ENCODE measurements around the gene CDKAL1.
A peak's percentile ranks its signal among the peaks of the same experiment; 100 is the strongest.

CDKAL1 gene

DNA sequence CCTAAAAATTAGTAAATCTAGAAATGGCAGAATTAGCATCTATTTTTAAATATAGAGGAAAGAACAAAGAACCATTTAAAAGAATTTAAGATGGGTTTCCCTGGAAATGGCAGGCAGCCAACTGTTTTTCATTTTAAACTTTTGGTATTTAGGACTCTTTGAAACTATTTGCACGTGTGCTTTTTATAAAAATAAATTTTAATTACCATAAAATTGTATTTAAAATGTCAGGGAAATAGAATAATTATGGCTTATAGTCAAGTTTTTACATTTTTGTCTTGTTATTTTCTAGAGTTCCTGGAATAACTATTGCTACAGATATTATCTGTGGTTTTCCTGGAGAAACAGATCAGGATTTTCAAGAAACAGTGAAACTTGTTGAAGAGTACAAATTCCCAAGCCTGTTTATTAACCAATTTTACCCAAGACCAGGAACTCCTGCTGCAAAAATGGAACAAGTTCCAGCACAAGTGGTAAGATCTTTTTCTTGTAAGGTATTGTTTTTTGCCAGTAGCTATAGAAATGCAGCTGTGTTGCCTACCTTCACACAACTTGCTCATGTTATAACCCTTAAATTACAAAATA lies 530.6 kb downstream of the CDKAL1 start:
- TF ChIP-seq GATA3 (IDR thresholded peaks at IDR 0.05; ENCODE audit: low read depth, low read length) (no peak), GATA2 (IDR thresholded peaks at IDR 0.05; ENCODE audit: low read depth, low read length) (no peak)

DNA sequence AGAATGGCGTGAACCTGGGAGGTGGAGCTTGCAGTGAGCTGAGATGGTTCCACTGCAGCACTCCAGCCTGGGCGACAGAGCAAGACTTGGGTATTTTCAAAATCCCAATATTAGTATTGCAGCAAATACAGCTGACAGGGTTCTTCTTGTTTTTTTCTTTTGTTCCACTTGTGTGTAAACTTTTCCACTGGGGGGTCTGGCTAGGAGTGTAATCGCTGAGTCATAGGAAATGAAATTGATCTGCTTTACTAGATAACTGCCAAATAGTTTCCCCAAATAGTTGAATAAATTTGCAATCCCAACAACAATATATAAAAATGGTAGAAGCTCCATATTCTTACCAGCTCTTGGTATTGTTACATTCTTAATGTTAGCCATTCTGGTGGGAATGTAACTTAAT lies 533.3 kb downstream of the CDKAL1 start:
- TF ChIP-seq GATA3 (IDR thresholded peaks at IDR 0.05; ENCODE audit: low read depth, low read length): no peak
- no peak for TF ChIP-seq GATA2 (IDR thresholded peaks at IDR 0.05; ENCODE audit: low read depth, low read length)

DNA sequence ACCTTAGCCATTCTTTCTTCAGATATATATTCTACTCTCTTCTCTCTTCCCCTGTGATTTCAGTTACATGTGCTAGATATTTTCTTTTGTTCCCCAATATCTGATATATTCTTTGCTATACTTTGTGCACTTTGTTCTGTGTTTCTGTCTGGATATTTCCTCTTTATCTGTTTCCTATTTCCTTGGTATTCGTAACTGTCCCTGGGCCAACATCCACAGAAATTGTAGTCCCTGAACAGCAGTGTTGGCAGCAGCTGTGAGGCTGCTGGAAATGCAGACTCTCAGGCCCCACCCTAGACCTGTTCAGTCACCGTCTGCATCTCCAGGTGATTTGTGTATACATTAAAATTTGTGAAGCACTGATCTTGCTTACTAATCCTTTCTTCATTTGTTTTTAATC lies 536.4 kb downstream of the CDKAL1 start:
- TF ChIP-seq GATA2 (IDR thresholded peaks at IDR 0.05; ENCODE audit: low read depth, low read length): no peak
- no peak for TF ChIP-seq GATA3 (IDR thresholded peaks at IDR 0.05; ENCODE audit: low read depth, low read length)

DNA sequence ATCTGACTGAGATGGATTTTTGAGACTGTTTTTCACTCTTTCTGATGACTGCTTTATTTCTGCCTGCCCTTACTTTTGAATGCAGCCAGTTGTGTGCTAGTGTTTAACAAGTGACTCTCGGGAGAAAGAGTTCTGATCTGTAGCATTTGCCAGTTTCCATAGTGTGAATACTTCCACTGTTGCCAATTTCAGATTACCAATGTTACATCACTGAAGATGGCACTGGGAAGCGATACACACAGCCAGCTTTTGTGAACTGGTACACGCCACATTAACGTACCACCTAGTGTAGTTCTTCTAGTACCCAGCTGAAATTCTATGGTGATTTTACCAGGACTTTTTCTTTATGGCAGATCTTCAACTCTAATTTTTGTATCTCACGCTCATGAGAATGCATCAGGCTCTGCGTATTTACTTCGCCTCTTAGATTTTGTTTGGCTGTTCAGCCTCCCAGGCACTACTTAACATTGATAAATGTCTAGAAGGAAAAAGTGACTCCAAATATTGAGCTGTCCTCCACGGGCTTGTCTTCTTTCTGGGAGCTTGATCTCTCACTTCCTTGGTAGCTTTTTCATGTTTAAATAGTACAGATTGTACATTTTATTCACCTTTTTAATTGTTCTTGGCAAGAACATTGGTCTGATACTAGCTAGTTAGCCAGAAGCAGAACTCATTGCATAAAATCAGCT lies 537.7 kb downstream of the CDKAL1 start:
- no peak for TF ChIP-seq GATA2 (IDR thresholded peaks at IDR 0.05; ENCODE audit: low read depth, low read length)
- TF ChIP-seq GATA3 (IDR thresholded peaks at IDR 0.05; ENCODE audit: low read depth, low read length): no peak

DNA sequence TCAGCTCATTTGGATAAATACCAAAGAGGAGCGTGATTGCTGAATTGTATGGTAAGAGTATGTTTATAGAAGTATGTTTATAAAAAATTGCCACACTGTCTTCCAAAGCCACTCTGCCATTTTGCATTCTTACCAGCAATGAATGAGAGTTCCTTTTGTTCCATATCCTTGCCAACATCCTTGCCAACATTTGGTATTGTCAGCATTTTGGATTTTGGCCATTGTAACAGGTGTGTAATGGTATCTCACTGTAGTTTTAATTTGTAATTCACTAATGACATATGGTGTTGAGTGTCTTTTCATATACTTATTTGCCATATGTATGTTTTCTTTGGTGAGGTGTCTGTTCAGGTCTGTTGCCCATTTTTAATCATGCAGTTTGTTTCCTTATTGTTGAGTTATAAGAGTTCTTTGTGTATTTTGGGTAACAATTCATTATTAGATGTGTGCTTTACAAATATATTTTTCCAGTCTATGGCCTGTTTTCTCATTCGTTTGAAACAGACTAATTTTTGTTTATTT lies 539.1 kb downstream of the CDKAL1 start:
- no peak for TF ChIP-seq GATA3 (IDR thresholded peaks at IDR 0.05; ENCODE audit: low read depth, low read length)
- no peak for TF ChIP-seq GATA2 (IDR thresholded peaks at IDR 0.05; ENCODE audit: low read depth, low read length)

DNA sequence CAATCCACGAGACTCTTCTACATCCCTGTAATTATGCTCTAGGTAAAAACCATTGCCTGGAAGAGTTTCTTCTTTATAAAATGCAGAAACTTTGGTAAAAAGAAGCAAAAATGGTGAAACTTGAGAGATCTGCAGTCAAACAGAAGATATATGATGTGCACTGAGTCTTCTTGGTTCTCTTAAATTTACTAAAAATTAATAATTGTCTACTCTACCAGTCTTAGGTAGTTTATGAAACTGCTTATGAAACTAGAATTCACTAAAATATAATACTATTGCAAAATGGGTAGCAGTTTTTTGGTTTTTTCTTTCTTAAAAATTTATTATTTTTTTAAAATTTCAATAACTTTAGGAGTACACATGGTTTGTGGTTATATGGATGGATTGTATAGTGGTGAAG lies 540.2 kb downstream of the CDKAL1 start:
- TF ChIP-seq GATA3 (IDR thresholded peaks at IDR 0.05; ENCODE audit: low read depth, low read length) (no peak), GATA2 (IDR thresholded peaks at IDR 0.05; ENCODE audit: low read depth, low read length) (no peak)

DNA sequence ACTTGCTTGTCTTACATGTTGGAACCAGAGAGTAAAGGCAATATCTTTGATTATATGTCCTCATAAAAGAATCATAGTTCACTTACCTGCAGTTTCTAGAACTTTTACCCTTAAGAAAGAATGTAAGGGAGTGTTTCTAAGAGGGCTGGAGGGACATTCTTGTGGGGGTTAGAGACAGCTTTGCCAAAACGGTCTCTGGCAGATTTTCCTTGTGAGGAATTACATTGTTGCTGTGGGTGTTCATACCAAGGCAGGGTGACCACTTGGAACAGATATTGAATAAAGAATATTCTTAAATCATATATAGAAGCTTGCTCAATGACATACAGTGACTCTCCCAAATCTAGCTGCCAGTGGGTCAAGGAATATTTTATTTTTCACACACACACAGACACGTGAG lies 541.7 kb downstream of the CDKAL1 start:
- TF ChIP-seq GATA2 (IDR thresholded peaks at IDR 0.05; ENCODE audit: low read depth, low read length) (no peak), GATA3 (IDR thresholded peaks at IDR 0.05; ENCODE audit: low read depth, low read length) (no peak)

DNA sequence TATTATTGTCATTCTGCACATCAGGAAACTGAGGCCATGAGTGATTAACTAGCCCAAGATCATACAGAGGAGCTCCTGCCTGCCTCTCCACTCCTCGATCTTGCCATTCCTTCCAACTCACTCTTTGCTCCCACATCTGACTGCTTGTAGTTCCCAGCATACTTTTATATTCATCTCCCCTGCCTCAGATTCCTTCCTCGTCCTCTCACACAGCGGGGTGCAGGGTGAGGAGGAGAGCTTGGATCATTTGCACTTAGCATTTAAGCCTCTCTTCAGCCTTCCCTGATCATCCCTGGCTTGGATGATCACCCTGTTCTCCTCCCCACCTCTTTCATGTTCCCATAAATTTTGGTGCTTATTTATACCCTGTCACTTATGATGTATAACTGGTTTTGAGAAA lies 544.2 kb downstream of the CDKAL1 start:
- TF ChIP-seq GATA2 (IDR thresholded peaks at IDR 0.05; ENCODE audit: low read depth, low read length): no peak
- no peak for TF ChIP-seq GATA3 (IDR thresholded peaks at IDR 0.05; ENCODE audit: low read depth, low read length)

DNA sequence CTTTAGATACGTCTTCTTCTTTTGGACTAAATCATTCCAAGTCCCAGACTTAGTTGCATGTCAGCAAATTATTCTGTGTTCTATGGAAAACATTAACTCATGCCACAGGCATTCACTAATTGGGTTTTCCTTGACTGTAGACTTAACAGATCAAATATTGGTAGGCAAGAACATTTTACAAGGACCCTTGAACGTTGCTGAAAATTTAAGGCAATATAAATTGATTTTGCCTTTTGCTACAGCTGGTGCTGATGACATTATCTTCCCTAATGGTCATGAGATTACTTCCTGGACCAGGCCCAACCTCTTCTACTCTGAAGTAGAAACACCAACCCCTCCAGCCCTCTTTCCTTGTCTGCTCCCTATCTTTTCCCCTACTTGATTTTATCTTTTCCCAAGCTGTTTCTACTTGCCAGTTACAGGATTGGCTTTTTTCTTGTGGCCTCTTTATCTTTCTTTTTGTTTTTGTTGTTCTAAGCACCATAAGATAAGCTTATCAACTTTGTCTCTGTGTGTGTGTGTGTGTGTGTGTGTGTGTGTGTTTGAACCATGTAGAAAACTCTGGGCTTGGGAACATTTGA lies 545.3 kb downstream of the CDKAL1 start:
- TF ChIP-seq GATA3 (IDR thresholded peaks at IDR 0.05; ENCODE audit: low read depth, low read length) (peak; percentile 39; the same call in 1 of the 2 replicates), GATA2 (IDR thresholded peaks at IDR 0.05; ENCODE audit: low read depth, low read length) (peak; percentile 68)

DNA sequence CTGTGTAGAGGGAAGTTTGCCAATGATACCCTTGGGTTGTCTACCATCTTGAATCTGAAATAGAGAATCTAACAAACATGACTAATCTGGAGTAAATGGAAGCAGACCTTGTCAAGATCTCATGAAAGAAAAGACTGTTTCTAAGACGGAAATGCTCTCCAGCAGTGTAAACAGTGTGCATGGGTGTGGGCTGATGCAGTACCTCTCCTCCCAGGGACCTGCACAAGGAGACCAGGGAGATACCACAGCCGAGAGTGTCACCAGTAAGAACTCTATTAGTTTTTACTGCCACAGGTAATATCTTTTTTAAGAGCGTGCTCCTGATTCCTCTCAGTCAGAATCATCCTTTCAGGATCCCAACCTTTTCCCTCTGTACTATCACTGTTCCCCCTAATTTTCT lies 546.0 kb downstream of the CDKAL1 start:
- no peak for TF ChIP-seq GATA3 (IDR thresholded peaks at IDR 0.05; ENCODE audit: low read depth, low read length)
- no peak for TF ChIP-seq GATA2 (IDR thresholded peaks at IDR 0.05; ENCODE audit: low read depth, low read length)

DNA sequence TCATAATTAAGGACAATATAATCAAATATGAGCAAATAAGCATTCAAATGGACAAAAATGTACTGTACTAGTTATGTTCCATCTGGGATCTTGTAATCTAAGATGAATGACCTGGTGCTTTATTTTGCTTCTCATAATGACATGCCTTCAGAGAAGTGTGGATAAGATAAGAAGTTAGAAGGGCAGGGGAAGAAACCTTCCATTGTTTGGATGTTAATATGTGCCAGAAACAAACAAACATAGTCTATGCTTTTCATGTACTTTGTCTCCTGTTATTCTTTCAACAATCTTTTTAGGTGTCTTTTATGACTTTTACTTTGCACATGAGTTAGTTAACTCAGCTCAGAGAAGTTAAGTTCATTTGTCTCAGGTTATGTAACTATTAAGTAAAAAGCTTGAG lies 547.8 kb downstream of the CDKAL1 start:
- TF ChIP-seq GATA2 (IDR thresholded peaks at IDR 0.05; ENCODE audit: low read depth, low read length) (no peak), GATA3 (IDR thresholded peaks at IDR 0.05; ENCODE audit: low read depth, low read length) (no peak)

DNA sequence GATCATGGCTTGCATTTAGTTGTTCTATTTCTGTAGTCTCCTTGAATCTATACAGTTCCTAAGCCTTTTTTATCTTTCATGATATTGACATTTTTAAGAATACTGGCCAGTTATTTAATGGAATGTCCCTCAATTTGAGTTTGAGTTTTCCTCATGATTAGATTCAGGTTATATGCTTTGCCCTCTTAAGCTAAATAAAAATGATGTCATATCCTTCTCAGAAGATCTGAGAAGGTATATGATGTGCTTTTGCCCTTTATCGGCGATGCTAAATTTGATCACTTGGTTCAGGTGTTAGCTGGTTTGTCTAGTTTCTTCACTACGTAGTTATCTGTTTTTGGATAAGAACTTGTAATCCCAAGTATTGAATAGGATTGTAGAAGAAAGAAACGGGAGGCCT lies 549.5 kb downstream of the CDKAL1 start:
- TF ChIP-seq GATA3 (IDR thresholded peaks at IDR 0.05; ENCODE audit: low read depth, low read length) (no peak), GATA2 (IDR thresholded peaks at IDR 0.05; ENCODE audit: low read depth, low read length) (no peak)

DNA sequence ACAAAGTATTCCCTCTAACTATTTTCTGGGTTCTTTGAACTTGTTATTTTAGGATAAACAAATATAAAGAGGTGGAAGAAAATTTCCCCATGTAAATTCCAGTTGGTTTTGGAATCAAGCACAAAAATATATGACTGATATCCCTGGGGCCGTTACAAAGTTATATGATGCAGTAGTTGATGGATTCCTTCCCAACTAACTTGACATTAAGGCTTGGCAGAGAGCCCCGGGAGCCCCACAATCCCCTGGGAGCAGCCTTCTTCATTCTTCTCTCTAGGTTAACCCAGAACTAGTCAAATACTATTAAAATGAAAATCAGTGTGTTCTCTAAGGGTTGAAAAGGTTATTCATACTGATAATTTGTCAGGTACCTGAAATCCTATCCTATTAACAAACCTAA lies 550.4 kb downstream of the CDKAL1 start:
- no peak for TF ChIP-seq GATA2 (IDR thresholded peaks at IDR 0.05; ENCODE audit: low read depth, low read length)
- TF ChIP-seq GATA3 (IDR thresholded peaks at IDR 0.05; ENCODE audit: low read depth, low read length): no peak

DNA sequence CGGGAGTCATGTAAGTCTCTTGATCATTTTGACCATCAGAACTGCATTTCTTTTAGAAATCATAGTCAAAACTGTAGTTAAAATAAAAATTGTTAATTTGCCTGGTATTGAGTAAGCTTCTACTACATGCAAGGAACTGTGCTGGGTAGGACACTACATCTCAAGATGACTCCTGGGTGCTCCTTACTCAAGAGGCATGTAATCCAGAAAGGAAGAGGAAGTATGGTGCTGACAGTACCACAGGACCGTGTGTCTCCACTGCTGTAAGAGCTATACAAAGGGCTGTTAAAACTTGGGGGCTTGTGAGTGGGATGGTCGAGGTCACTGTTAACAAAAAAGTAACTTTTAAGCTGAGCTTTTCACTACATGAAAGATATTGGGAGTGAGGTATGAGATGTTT lies 551.0 kb downstream of the CDKAL1 start:
- TF ChIP-seq GATA2 (IDR thresholded peaks at IDR 0.05; ENCODE audit: low read depth, low read length): no peak
- TF ChIP-seq GATA3 (IDR thresholded peaks at IDR 0.05; ENCODE audit: low read depth, low read length): no peak

DNA sequence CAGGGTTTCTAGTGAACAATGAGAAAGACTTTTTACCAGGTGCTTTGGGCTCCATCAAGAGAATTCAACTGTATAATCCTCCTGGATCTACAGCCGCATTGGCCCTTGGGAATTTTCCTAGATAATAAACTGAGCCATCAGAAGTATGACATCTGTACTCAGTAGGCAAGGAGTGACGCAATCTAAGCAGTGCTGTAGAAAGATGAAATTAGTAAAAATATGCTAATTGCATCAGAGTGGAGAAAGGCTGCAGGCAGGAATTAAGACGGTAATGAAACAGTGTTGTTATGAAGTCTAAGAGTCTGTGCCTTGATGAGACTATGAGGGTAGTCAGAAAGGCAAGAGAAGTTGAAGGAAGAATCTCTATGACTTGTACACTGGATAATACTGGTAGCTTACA lies 551.4 kb downstream of the CDKAL1 start:
- TF ChIP-seq GATA2 (IDR thresholded peaks at IDR 0.05; ENCODE audit: low read depth, low read length): no peak
- TF ChIP-seq GATA3 (IDR thresholded peaks at IDR 0.05; ENCODE audit: low read depth, low read length): no peak

Measured in SH-SY5Y (cell line).